Panc1 (cell line): ENCODE data around the gene SLC25A12. TPM values are rescaled to one million over a fixed set of nuclear protein-coding genes. Genes with fewer than 3 reads are reported as not detected.

ENCODE experiments used
- ATAC-seq: fragments of 200-7000 bp; cut with Tn5 transposase; 2 replicates; pipeline ENCODE4 v1.9.1; 2020; ENCODE audit warnings: mild to moderate bottlenecking, moderate library complexity
- BruUV-seq: library from RNA; stranded (reverse); fragments of 400-500 nt; replicated peaks from 2 replicates; lab custom pipeline; 2021; lab: Mats Ljungman, UMichigan
- CTCF ChIA-PET: fragments of 300-600 bp; sonication (Branson Sonifier 250); formaldehyde crosslinking; loops from one replicate; lab custom pipeline; 2022; ENCODE audit warnings: antibody characterized with exemption; lab: Charles Lee
- POLR2A ChIA-PET: fragments of 300-600 bp; sonication (Branson Sonifier 250); formaldehyde crosslinking; loops from one replicate; lab custom pipeline; 2022; ENCODE audit warnings: antibody characterized with exemption; lab: Charles Lee
- DNase-seq: peaks from one replicate; pipeline ENCODE4 v3.0.0-alpha.2; 2010; ENCODE audit warnings: low read depth, low spot score
- H3K27ac ChIP-seq: 2 replicates; pipeline ENCODE4 v1.5.1; 2011; ENCODE audit warnings: mild to moderate bottlenecking, low read length, inconsistent platforms
- H3K27me3 ChIP-seq: fragments of 200-500 bp; sonication (Bioruptor generic); 2 replicates; pipeline ENCODE4 v1.6.0; 2014; ENCODE audit warnings: low read length, inconsistent platforms; ENCODE audit not compliant: control insufficient read depth, insufficient read depth
- H3K36me3 ChIP-seq: fragments of 200-500 bp; sonication (Bioruptor generic); 2 replicates; pipeline ENCODE4 v1.5.1; 2014; ENCODE audit warnings: inconsistent platforms, mild to moderate bottlenecking, low read length, moderate library complexity; ENCODE audit not compliant: control insufficient read depth, insufficient read depth
- H3K4me1 ChIP-seq: 2 replicates; pipeline ENCODE4 v1.5.1; 2011; ENCODE audit warnings: inconsistent platforms, mild to moderate bottlenecking, low read length, moderate library complexity; ENCODE audit not compliant: control insufficient read depth, insufficient read depth
- H3K4me3 ChIP-seq, 2 experiments: 2 replicates each; pipeline ENCODE4 v1.5.1; 2011 to 2012; ENCODE audit warnings: low read depth in 2 of 2, low read length in 2 of 2, mild to moderate bottlenecking in 2 of 2, inconsistent platforms in 1 of 2, moderate library complexity in 1 of 2
- H3K9me3 ChIP-seq: fragments of 200-500 bp; sonication (Bioruptor generic); 2 replicates; pipeline ENCODE4 v1.5.1; 2014; ENCODE audit warnings: low read depth, mild to moderate bottlenecking, inconsistent platforms, low read length, moderate library complexity; ENCODE audit not compliant: control insufficient read depth, insufficient read depth
- POLR2AphosphoS5 ChIP-seq: IDR thresholded peaks from 2 replicates; pipeline ENCODE4 v1.6.1; 2012; ENCODE audit warnings: mild to moderate bottlenecking, low read depth, low read length, moderate library complexity
- REST ChIP-seq, 2 experiments: IDR thresholded peaks; 2 replicates each; pipeline ENCODE4 v1.6.1; 2011 to 2012; ENCODE audit warnings: low read depth in 2 of 2, control low read depth in 1 of 2, low read length in 1 of 2, mild to moderate bottlenecking in 1 of 2, moderate library complexity in 1 of 2; ENCODE audit not compliant: insufficient read depth in 1 of 2
- SIN3A ChIP-seq: IDR thresholded peaks from 2 replicates; pipeline ENCODE4 v1.6.1; 2012; ENCODE audit warnings: low read depth, mild to moderate bottlenecking, low read length, moderate library complexity, borderline replicate concordance; ENCODE audit not compliant: insufficient read depth
- TCF7L2 ChIP-seq: IDR thresholded peaks from 2 replicates; pipeline ENCODE4 v1.6.1; 2011; ENCODE audit warnings: mild to moderate bottlenecking, low read depth, low read length, inconsistent platforms
- in situ Hi-C: cut with HindIII; loops from 2 replicates; pipeline ENCODE4 v1.10.0; 2016; ENCODE audit warnings: low sequenced_read_pairs, low pct_unique_long_range_greater_than_20kb
- intact Hi-C: fragments of 100-400 bp; cut with micrococcal nuclease; formaldehyde crosslinking; loops from one replicate; pipeline ENCODE4 v1.10.0; 2022; ENCODE audit not compliant: unreplicated experiment
- total RNA-seq: library from RNA; stranded (reverse); gene quantifications from one replicate; pipeline ENCODE4 v1.2.1, GENCODE V29; 2021; ENCODE audit not compliant: unreplicated experiment
- TF ChIP-seq, protein P1 (sequence below): fragments of 450-650 bp; IDR thresholded peaks from 2 replicates; pipeline ENCODE4 v1.5.1; 2017; ENCODE audit warnings: mild to moderate bottlenecking

The SLC25A12 gene
- total RNA-seq, 1 experiment from 2014 or later, result 17.8 TPM

DNA sequence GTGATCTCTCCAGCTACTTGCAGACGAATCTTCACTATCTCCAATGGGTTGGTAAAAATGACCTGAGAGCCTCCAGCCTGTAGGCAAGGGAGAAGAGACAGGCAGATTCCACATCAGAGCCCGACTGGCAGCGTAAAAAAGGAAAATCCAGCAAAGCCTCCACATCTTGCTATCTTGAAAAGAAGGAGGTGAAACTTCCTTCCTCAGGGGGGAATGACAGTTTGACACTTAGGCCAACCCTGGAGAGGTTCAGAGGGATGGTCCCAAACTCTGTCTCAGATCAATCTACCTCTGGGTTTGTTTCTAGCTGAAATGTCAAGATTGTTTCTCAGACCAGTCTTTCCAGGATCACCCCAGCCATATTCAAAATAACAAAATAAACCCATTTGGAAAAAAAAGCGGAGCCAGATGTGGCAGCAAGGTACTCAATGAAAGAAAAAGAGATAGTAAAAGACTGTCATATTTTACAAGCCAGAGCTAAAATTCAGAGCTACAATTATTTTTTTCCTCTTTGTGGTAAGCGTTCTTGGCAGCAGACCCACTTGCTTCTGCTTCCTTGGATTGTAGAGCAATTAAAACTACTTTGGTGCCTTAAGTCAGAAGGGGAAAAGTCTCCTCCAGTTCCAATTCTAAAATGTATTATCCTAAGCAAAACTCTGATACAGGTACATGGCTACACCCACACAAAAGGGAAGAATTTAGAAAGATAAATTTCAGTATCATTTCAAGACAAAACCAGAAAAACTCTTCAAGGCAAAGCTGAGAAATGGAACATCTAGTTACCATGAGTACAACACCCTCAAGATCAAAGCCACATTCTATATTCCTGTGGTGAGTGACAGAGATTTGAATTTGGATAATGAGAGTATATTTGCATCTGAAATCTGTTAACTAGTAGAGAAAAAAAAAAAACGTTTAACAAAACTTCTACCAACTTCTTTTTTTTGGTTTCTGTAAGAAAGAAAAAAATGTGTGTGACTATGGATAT lies 100.1 kb downstream of the SLC25A12 start:
- intact Hi-C loops, result no loop called here
- no peak overlapping the region for H3K27ac ChIP-seq
- TF ChIP-seq POLR2AphosphoS5 (no peak), TCF7L2 (no peak), REST (IDR thresholded peaks at IDR 0.05; ENCODE audit: insufficient read depth in 1 of 2, low read depth in 2 of 2, low read length in 1 of 2) (no peak), SIN3A (no peak)
- TF ChIP-seq, protein P1, sequence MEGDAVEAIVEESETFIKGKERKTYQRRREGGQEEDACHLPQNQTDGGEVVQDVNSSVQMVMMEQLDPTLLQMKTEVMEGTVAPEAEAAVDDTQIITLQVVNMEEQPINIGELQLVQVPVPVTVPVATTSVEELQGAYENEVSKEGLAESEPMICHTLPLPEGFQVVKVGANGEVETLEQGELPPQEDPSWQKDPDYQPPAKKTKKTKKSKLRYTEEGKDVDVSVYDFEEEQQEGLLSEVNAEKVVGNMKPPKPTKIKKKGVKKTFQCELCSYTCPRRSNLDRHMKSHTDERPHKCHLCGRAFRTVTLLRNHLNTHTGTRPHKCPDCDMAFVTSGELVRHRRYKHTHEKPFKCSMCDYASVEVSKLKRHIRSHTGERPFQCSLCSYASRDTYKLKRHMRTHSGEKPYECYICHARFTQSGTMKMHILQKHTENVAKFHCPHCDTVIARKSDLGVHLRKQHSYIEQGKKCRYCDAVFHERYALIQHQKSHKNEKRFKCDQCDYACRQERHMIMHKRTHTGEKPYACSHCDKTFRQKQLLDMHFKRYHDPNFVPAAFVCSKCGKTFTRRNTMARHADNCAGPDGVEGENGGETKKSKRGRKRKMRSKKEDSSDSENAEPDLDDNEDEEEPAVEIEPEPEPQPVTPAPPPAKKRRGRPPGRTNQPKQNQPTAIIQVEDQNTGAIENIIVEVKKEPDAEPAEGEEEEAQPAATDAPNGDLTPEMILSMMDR, result no peak
- CTCF ChIA-PET, result no interaction called here
- POLR2A ChIA-PET, result no interaction called here
- H3K27me3 ChIP-seq, result no peaks in the 10 kb centered on the region
- in situ Hi-C loops, result no loop called here
- H3K4me1 ChIP-seq, result no peaks in the 10 kb centered on the region; the same call in 1 of the 2 replicates
- no peaks in the 10 kb centered on the region for H3K36me3 ChIP-seq
- no peaks in the 10 kb centered on the region for H3K9me3 ChIP-seq
- no TSS peak for BruUV-seq
- DNase-seq (no peak), ATAC-seq (no peak)
- H3K4me3 ChIP-seq, result no peak overlapping the region

- in situ Hi-C loops, result no loop called here
- no TSS peak for BruUV-seq
- Histone ChIP-seq H3K27ac (no peak overlapping the region), H3K9me3 (no peaks in the 10 kb centered on the region), H3K36me3 (no peaks in the 10 kb centered on the region), H3K4me1 (no peaks in the 10 kb centered on the region), H3K27me3 (no peaks in the 10 kb centered on the region), H3K4me3 (no peak overlapping the region)
- DNase-seq, result no peak
- TF ChIP-seq, protein P1, result no peak
- no peak for TF ChIP-seq SIN3A
- no peak for TF ChIP-seq POLR2AphosphoS5
- no peak for TF ChIP-seq REST (IDR thresholded peaks at IDR 0.05; ENCODE audit: insufficient read depth in 1 of 2, low read depth in 2 of 2, low read length in 1 of 2)
- no peak for TF ChIP-seq TCF7L2
- POLR2A ChIA-PET, result interaction anchor here (0.5 kb wide), 1 partner anchor 133 kb away, joined by 3 read pairs; no protein-coding TSS in a partner anchor
- intact Hi-C loops, result no loop called here
- ATAC-seq, result no peak
- CTCF ChIA-PET, result no interaction called here
Measured at GRCh38 chr2:171792886-171793580, 101.0 kb downstream of the SLC25A12 start.
